Epithelial cell of esophagus (primary cell): Measurements from ENCODE around the gene BORCS5.

ENCODE experiments used
- DNase-seq: peaks from one replicate; pipeline ENCODE4 v3.0.0; 2010; ENCODE audit warnings: low read depth
- H3K4me3 ChIP-seq: 2 replicates; pipeline ENCODE4 v1.5.1; 2011; ENCODE audit warnings: mild to moderate bottlenecking, low read length, control low read depth
- TF ChIP-seq, protein P1 (sequence below): IDR thresholded peaks from 2 replicates; pipeline ENCODE4 v1.5.1; 2011; ENCODE audit warnings: low read depth, mild to moderate bottlenecking, low read length, control low read depth, inconsistent platforms; ENCODE audit not compliant: insufficient read depth; ENCODE audit errors: missing control alignments

BORCS5 gene

DNA sequence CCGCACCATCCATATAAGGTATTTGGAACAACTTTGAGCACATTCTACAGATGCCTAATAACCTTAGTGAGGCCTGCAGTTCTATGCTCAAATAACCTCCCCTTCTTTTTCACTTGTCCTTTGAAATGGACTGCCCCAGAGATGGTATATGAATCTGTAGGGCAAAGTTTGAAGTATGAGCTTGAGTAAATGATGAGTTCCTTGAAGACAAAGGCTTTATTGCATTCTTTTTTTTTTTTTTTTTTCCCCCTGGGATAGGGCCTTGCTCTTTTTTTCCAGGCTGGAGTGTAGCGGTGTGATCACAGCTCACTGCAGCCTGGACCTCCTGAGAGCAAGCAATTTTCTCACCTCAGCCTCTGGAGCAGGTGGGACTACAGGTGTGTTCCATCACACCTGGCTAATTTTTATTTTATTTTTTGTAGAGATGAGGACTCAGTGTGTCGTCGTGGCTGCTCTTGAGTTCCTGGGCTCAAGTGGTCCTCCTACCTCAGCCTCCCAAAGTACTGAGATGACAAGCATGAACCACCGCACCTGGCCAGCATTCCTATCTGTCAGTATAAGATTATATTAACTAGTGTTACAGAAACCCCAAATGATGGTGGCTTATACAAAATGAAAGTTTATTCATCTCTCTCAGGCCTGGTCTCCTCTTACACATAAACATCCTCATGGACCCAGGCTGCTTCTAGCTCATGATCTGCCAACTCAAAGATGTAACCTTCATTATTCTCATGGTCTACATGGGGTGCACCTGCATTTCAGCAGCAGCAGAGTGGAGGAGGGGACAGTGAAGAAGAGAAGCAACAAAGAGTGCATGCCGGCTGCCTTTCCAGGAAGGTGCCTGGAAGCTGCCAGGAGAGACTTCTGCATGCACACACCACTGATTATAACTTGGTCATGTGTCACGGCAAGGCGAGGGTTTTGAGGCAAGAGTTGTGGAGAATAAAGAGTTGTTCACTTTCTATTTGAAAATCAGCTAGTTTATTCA lies 104.4 kb downstream of the BORCS5 start:
- H3K4me3 ChIP-seq, result no peak overlapping the region
- TF ChIP-seq, protein P1, sequence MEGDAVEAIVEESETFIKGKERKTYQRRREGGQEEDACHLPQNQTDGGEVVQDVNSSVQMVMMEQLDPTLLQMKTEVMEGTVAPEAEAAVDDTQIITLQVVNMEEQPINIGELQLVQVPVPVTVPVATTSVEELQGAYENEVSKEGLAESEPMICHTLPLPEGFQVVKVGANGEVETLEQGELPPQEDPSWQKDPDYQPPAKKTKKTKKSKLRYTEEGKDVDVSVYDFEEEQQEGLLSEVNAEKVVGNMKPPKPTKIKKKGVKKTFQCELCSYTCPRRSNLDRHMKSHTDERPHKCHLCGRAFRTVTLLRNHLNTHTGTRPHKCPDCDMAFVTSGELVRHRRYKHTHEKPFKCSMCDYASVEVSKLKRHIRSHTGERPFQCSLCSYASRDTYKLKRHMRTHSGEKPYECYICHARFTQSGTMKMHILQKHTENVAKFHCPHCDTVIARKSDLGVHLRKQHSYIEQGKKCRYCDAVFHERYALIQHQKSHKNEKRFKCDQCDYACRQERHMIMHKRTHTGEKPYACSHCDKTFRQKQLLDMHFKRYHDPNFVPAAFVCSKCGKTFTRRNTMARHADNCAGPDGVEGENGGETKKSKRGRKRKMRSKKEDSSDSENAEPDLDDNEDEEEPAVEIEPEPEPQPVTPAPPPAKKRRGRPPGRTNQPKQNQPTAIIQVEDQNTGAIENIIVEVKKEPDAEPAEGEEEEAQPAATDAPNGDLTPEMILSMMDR, result no peak
- DNase-seq, result no peak

DNA sequence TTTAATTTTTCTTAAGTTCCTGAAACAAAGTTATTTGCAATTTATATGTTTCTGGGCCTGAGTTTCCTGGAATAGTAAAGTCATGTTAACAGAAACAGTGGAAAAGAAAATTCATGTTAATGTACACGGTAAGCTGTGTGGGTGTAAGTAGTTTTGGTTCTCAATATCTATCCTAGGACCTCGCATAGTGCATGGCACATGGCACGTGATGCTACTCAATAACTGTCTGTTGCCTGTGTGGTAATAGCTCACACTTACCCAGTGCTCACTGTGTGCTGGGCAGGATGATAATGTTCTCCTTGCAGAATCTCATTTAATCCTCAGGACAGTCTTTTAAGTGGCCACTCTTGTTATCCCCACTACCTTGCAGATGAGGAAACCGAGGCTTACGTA lies 105.0 kb downstream of the BORCS5 start:
- no peak overlapping the region for H3K4me3 ChIP-seq
- TF ChIP-seq, protein P1, result no peak
- no peak for DNase-seq

GRCh38 chr12:12465522-12465921 lies 108.6 kb downstream of the BORCS5 start:
- TF ChIP-seq, protein P1, result no peak
- H3K4me3 ChIP-seq, result no peak overlapping the region
- DNase-seq, result no peak

DNA sequence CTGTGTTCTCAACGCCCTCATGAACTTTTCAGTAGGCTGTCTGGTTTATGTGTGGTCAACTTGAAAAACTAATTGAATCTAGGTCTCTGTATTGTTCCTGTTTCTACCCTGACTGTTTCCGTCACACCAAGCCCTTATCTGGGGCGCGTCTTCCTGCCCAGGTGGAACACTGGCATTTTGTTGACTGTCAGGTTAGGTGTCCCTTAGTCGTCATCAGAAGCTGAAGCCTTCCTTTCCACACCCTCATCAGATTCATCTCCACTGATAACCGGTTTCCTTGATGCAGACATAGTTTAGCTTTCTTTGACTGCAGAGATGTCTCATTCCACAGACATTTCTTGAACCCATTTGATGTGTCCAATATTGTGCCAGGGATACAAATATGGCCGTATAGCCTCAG lies 109.3 kb downstream of the BORCS5 start:
- H3K4me3 ChIP-seq, result no peak overlapping the region
- TF ChIP-seq, protein P1, result no peak
- DNase-seq, result no peak

GRCh38 chr12:12467264-12467663 lies 110.4 kb downstream of the BORCS5 start:
- TF ChIP-seq, protein P1, result no peak
- H3K4me3 ChIP-seq, result no peak overlapping the region
- DNase-seq, result no peak

DNA sequence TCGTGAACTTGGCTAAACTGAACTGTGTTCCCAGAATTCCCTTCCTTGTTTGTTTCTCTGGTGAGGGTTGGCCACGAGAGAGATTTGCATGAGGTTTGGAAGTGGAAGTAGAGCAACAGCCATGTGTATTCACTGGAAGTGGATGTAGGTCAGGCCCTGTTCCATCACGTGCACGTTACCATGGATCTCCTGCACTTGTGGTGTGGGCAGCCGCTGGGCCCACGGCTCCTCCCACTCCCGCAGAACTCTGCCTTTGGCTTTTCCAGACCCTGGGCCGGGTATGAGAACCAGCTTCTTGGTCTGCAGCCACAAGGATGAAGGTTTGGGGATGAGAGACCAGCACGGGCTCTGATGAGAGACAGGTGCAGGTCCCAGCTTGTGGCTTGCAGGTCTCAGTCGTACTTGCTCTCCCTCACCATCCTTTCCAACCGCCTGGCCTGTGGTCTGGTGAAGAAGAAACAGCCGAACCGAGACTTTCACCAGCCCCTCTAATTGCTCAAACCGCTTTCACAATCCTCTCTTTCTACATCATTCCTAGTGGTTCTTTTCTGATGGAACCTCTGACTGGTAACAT lies 110.9 kb downstream of the BORCS5 start:
- TF ChIP-seq, protein P1, result no peak
- DNase-seq, result no peak
- no peak overlapping the region for H3K4me3 ChIP-seq
